ENCODE measurements around the gene GLE1.

Gene GLE1

GRCh38 chr9:128493424-128493823 lies 11.1 kb upstream of the GLE1 start:
- Histone ChIP-seq H3K4me1 (ENCODE audit: control insufficient read depth in 1 of 2, insufficient read depth in 2 of 2, low read length in 2 of 2) (no peaks in the 10 kb centered on the region), H3K4me3 (ENCODE audit: low read depth, low read length) (no peak overlapping the region), H3K23ac (ENCODE audit: low read length) (no peak overlapping the region), H3K14ac (ENCODE audit: low read length) (no peak overlapping the region), H3K9ac (ENCODE audit: low read length) (no peak overlapping the region), H3K27me3 (ENCODE audit: insufficient read depth, low read length) (no peaks in the 10 kb centered on the region), H3K27ac (ENCODE audit: low read depth, low read length) (no peak overlapping the region), H4K12ac (ENCODE audit: low read depth, low read length) (no peak overlapping the region), H3K79me1 (ENCODE audit: low read length) (no peaks in the 10 kb centered on the region), H3K4me2 (ENCODE audit: low read length) (no peak overlapping the region), H2AK5ac (ENCODE audit: low read length) (no peak overlapping the region), H4K91ac (ENCODE audit: low read depth, low read length) (no peak overlapping the region), H3K18ac (ENCODE audit: low read length) (no peak overlapping the region), H2AFZ (ENCODE audit: insufficient read depth, low read length, poor library complexity) (no peak overlapping the region), H2BK5ac (ENCODE audit: low read depth, low read length, poor library complexity) (no peak overlapping the region), H4K8ac (ENCODE audit: low read depth, low read length) (no peak overlapping the region), H3K4ac (ENCODE audit: low read depth, low read length) (no peak overlapping the region), H2BK120ac (ENCODE audit: insufficient read depth, low read length, poor library complexity) (no peak overlapping the region), H2BK12ac (ENCODE audit: low read length) (no peak overlapping the region), H3K9me3 (ENCODE audit: insufficient read depth, low read depth, low read length) (no peaks in the 10 kb centered on the region), H3K79me2 (ENCODE audit: control insufficient read depth, insufficient read depth, low read length, poor library complexity) (no peaks in the 10 kb centered on the region), H3K36me3 (ENCODE audit: control insufficient read depth in 1 of 2, insufficient read depth in 2 of 2, low read length in 2 of 2) (peaks cover 48 to 55% of the 10 kb centered on the region in 2 experiments)
- whole genome bisulfite sequencing (ENCODE audit: extremely low coverage, insufficient coverage, insufficient read length): no CpG with 5 or more reads among the region's 2 CpGs
- DNase-seq: no peak

GRCh38 chr9:128494108-128494745 lies 10.3 kb upstream of the GLE1 start:
- no peak overlapping the region for H2BK5ac ChIP-seq (ENCODE audit: low read depth, low read length, poor library complexity)
- no peak overlapping the region for H3K23ac ChIP-seq (ENCODE audit: low read length)
- H4K8ac ChIP-seq (ENCODE audit: low read depth, low read length): no peak overlapping the region
- H2BK120ac ChIP-seq (ENCODE audit: insufficient read depth, low read length, poor library complexity): no peak overlapping the region
- H2AFZ ChIP-seq (ENCODE audit: insufficient read depth, low read length, poor library complexity): no peak overlapping the region
- H3K4me3 ChIP-seq (ENCODE audit: low read depth, low read length): no peak overlapping the region
- no peaks in the 10 kb centered on the region for H3K4me1 ChIP-seq (ENCODE audit: control insufficient read depth in 1 of 2, insufficient read depth in 2 of 2, low read length in 2 of 2)
- H3K79me2 ChIP-seq (ENCODE audit: control insufficient read depth, insufficient read depth, low read length, poor library complexity): no peaks in the 10 kb centered on the region
- no peak overlapping the region for H2AK5ac ChIP-seq (ENCODE audit: low read length)
- H3K27me3 ChIP-seq (ENCODE audit: insufficient read depth, low read length): no peaks in the 10 kb centered on the region
- no peak overlapping the region for H3K9ac ChIP-seq (ENCODE audit: low read length)
- H3K79me1 ChIP-seq (ENCODE audit: low read length): no peaks in the 10 kb centered on the region
- no peak overlapping the region for H3K27ac ChIP-seq (ENCODE audit: low read depth, low read length)
- H3K18ac ChIP-seq (ENCODE audit: low read length): no peak overlapping the region
- no peak overlapping the region for H3K4ac ChIP-seq (ENCODE audit: low read depth, low read length)
- WGBS (ENCODE audit: extremely low coverage, insufficient coverage, insufficient read length): no CpG with 5 or more reads among the region's 13 CpGs
- DNase-seq: no peak
- no peaks in the 10 kb centered on the region for H3K9me3 ChIP-seq (ENCODE audit: insufficient read depth, low read depth, low read length)
- peaks cover 55 to 60% of the 10 kb centered on the region in 2 experiments for H3K36me3 ChIP-seq (ENCODE audit: control insufficient read depth in 1 of 2, insufficient read depth in 2 of 2, low read length in 2 of 2)
- H4K12ac ChIP-seq (ENCODE audit: low read depth, low read length): no peak overlapping the region
- H3K14ac ChIP-seq (ENCODE audit: low read length): no peak overlapping the region
- no peak overlapping the region for H3K4me2 ChIP-seq (ENCODE audit: low read length)
- no peak overlapping the region for H2BK12ac ChIP-seq (ENCODE audit: low read length)
- no peak overlapping the region for H4K91ac ChIP-seq (ENCODE audit: low read depth, low read length)

- DNase-seq: no peak
- no peak overlapping the region for H4K12ac ChIP-seq (ENCODE audit: low read depth, low read length)
- H3K27me3 ChIP-seq (ENCODE audit: insufficient read depth, low read length): no peaks in the 10 kb centered on the region
- H2BK120ac ChIP-seq (ENCODE audit: insufficient read depth, low read length, poor library complexity): no peak overlapping the region
- H2BK5ac ChIP-seq (ENCODE audit: low read depth, low read length, poor library complexity): no peak overlapping the region
- no peak overlapping the region for H3K4me3 ChIP-seq (ENCODE audit: low read depth, low read length)
- no peak overlapping the region for H3K4me2 ChIP-seq (ENCODE audit: low read length)
- no peaks in the 10 kb centered on the region for H3K79me2 ChIP-seq (ENCODE audit: control insufficient read depth, insufficient read depth, low read length, poor library complexity)
- no peak overlapping the region for H3K9ac ChIP-seq (ENCODE audit: low read length)
- H3K4ac ChIP-seq (ENCODE audit: low read depth, low read length): no peak overlapping the region
- no peak overlapping the region for H2AFZ ChIP-seq (ENCODE audit: insufficient read depth, low read length, poor library complexity)
- H3K27ac ChIP-seq (ENCODE audit: low read depth, low read length): no peak overlapping the region
- H3K18ac ChIP-seq (ENCODE audit: low read length): no peak overlapping the region
- H3K14ac ChIP-seq (ENCODE audit: low read length): no peak overlapping the region
- H3K79me1 ChIP-seq (ENCODE audit: low read length): no peaks in the 10 kb centered on the region
- H3K4me1 ChIP-seq (ENCODE audit: control insufficient read depth in 1 of 2, insufficient read depth in 2 of 2, low read length in 2 of 2): no peaks in the 10 kb centered on the region
- H4K91ac ChIP-seq (ENCODE audit: low read depth, low read length): no peak overlapping the region
- no peak overlapping the region for H3K23ac ChIP-seq (ENCODE audit: low read length)
- H4K8ac ChIP-seq (ENCODE audit: low read depth, low read length): no peak overlapping the region
- no peak overlapping the region for H2BK12ac ChIP-seq (ENCODE audit: low read length)
- H3K36me3 ChIP-seq (ENCODE audit: control insufficient read depth in 1 of 2, insufficient read depth in 2 of 2, low read length in 2 of 2): peaks cover 59 to 62% of the 10 kb centered on the region in 2 experiments
- H3K9me3 ChIP-seq (ENCODE audit: insufficient read depth, low read depth, low read length): no peaks in the 10 kb centered on the region
- H2AK5ac ChIP-seq (ENCODE audit: low read length): no peak overlapping the region
- no CpG with 5 or more reads among the region's 5 CpGs for WGBS (ENCODE audit: extremely low coverage, insufficient coverage, insufficient read length)
Measured at GRCh38 chr9:128494746-128495129, 9.8 kb upstream of the GLE1 start.

GRCh38 chr9:128495296-128495695 lies 9.2 kb upstream of the GLE1 start:
- no peak overlapping the region for H3K18ac ChIP-seq (ENCODE audit: low read length)
- H3K4me1 ChIP-seq (ENCODE audit: control insufficient read depth in 1 of 2, insufficient read depth in 2 of 2, low read length in 2 of 2): no peaks in the 10 kb centered on the region
- H3K4me2 ChIP-seq (ENCODE audit: low read length): no peak overlapping the region
- WGBS (ENCODE audit: extremely low coverage, insufficient coverage, insufficient read length): no CpG with 5 or more reads among the region's 1 CpG
- H2BK12ac ChIP-seq (ENCODE audit: low read length): no peak overlapping the region
- no peak overlapping the region for H3K23ac ChIP-seq (ENCODE audit: low read length)
- DNase-seq: no peak
- no peaks in the 10 kb centered on the region for H3K79me1 ChIP-seq (ENCODE audit: low read length)
- no peak overlapping the region for H4K8ac ChIP-seq (ENCODE audit: low read depth, low read length)
- H3K27ac ChIP-seq (ENCODE audit: low read depth, low read length): no peak overlapping the region
- no peaks in the 10 kb centered on the region for H3K9me3 ChIP-seq (ENCODE audit: insufficient read depth, low read depth, low read length)
- H2BK5ac ChIP-seq (ENCODE audit: low read depth, low read length, poor library complexity): no peak overlapping the region
- no peak overlapping the region for H2AK5ac ChIP-seq (ENCODE audit: low read length)
- H4K91ac ChIP-seq (ENCODE audit: low read depth, low read length): no peak overlapping the region
- peaks cover 62 to 67% of the 10 kb centered on the region in 2 experiments for H3K36me3 ChIP-seq (ENCODE audit: control insufficient read depth in 1 of 2, insufficient read depth in 2 of 2, low read length in 2 of 2)
- H3K9ac ChIP-seq (ENCODE audit: low read length): no peak overlapping the region
- H2AFZ ChIP-seq (ENCODE audit: insufficient read depth, low read length, poor library complexity): no peak overlapping the region
- no peak overlapping the region for H2BK120ac ChIP-seq (ENCODE audit: insufficient read depth, low read length, poor library complexity)
- no peak overlapping the region for H3K4me3 ChIP-seq (ENCODE audit: low read depth, low read length)
- H3K14ac ChIP-seq (ENCODE audit: low read length): no peak overlapping the region
- H4K12ac ChIP-seq (ENCODE audit: low read depth, low read length): no peak overlapping the region
- no peaks in the 10 kb centered on the region for H3K79me2 ChIP-seq (ENCODE audit: control insufficient read depth, insufficient read depth, low read length, poor library complexity)
- H3K4ac ChIP-seq (ENCODE audit: low read depth, low read length): no peak overlapping the region
- H3K27me3 ChIP-seq (ENCODE audit: insufficient read depth, low read length): no peaks in the 10 kb centered on the region
